A549 (cell line): Measurements from ENCODE around the gene KRT73. TPM values are rescaled to one million over a fixed set of nuclear protein-coding genes. Genes with fewer than 3 reads are reported as not detected.

Source experiments
- ATAC-seq, 2 experiments: fragments of 200-7000 bp in 1 of 2; fragments of >200 bp in 1 of 2; cut with Nextera tagmentation in 1 of 2; cut with Tn5 transposase in 1 of 2; 3 replicates each; pipeline versions ENCODE4 v1.8.0 to v1.9.1; 2018 to 2020; ENCODE audit warnings: mild to moderate bottlenecking in 1 of 2, moderate library complexity in 1 of 2
- CTCF ChIA-PET: fragments of 300-600 bp; sonication (Branson Sonifier 250); formaldehyde crosslinking; extraction: SDS; loops from one replicate; lab custom pipeline; 2021; ENCODE audit warnings: antibody characterized with exemption, inconsistent platforms; lab: Yijun Ruan, JAX
- POLR2A ChIA-PET: fragments of 350-600 bp; formaldehyde crosslinking; extraction: SDS; loops from one replicate; lab custom pipeline; 2021; ENCODE audit warnings: antibody characterized with exemption, inconsistent platforms; lab: Yijun Ruan, JAX
- DNase-seq, 2 experiments: peaks; one replicate each; pipeline versions ENCODE4 v3.0.0 to v3.0.0-alpha.2; 2011 to 2016; ENCODE audit warnings: low read depth in 1 of 2, low spot score in 1 of 2
- FAIRE-seq: peaks from 2 replicates; lab custom pipeline; 2011; peaks lifted over from hg19 to GRCh38; lab: Jason Lieb, UNC
- H3K27ac ChIP-seq, 2 experiments: fragments of >200 bp; sonication (Bioruptor Twin); formaldehyde crosslinking; 3 replicates each; pipeline ENCODE4 v1.5.1; 2016 to 2017
- H3K4me1 ChIP-seq: fragments of >200 bp; sonication (Bioruptor Twin); formaldehyde crosslinking; 3 replicates; pipeline ENCODE4 v1.6.1; 2016
- H3K4me2 ChIP-seq: fragments of >200 bp; sonication (Bioruptor Twin); formaldehyde crosslinking; 3 replicates; pipeline ENCODE4 v1.6.1; 2016
- H3K4me3 ChIP-seq: fragments of >200 bp; sonication (Bioruptor Twin); formaldehyde crosslinking; 3 replicates; pipeline ENCODE4 v1.5.1; 2016
- H3K9me3 ChIP-seq: fragments of >200 bp; sonication (Bioruptor Twin); formaldehyde crosslinking; 3 replicates; pipeline ENCODE4 v1.6.1; 2016
- BHLHE40 ChIP-seq: IDR thresholded peaks from 2 replicates; pipeline ENCODE4 v1.6.1; 2012; ENCODE audit warnings: low read depth, low read length, inconsistent platforms
- CBX2 ChIP-seq: fragments of 200-600 bp; sonication (generic); IDR thresholded peaks from 2 replicates; pipeline ENCODE4 v1.6.1; 2016; ENCODE audit warnings: low read depth, mild to moderate bottlenecking, borderline replicate concordance
- CBX8 ChIP-seq: fragments of 200-600 bp; sonication (generic); IDR thresholded peaks from 2 replicates; pipeline ENCODE4 v1.6.1; 2016
- CEBPB ChIP-seq, 2 experiments: fragments of >200 bp in 1 of 2; sonication (Bioruptor Twin) in 1 of 2; formaldehyde crosslinking in 1 of 2; IDR thresholded peaks; 2 replicates each; pipeline ENCODE4 v1.6.1; 2012 to 2016
- ESRRA ChIP-seq: fragments of 150-350 bp; IDR thresholded peaks from 2 replicates; pipeline ENCODE4 v1.6.1; 2014; ENCODE audit warnings: mild to moderate bottlenecking, low read length, borderline replicate concordance
- FOSB ChIP-seq: fragments of 250-450 bp; sonication (Bioruptor Pico); IDR thresholded peaks from 2 replicates; pipeline ENCODE4 v1.5.0; 2020; ENCODE audit warnings: mild to moderate bottlenecking, moderate library complexity
- FOXS1 ChIP-seq: fragments of 250-450 bp; sonication (Bioruptor Pico); IDR thresholded peaks from 2 replicates; pipeline ENCODE4 v1.5.0; 2020; ENCODE audit warnings: mild to moderate bottlenecking, moderate library complexity
- HDAC2 ChIP-seq: fragments of 200-600 bp; sonication (generic); IDR thresholded peaks from 2 replicates; pipeline ENCODE4 v1.6.1; 2016
- HOXB13 ChIP-seq: fragments of 250-450 bp; sonication (Bioruptor Pico); IDR thresholded peaks from 2 replicates; pipeline ENCODE4 v1.5.0; 2020; ENCODE audit warnings: low read depth, mild to moderate bottlenecking, moderate library complexity
- JUN ChIP-seq, 2 experiments: fragments of >200 bp; sonication (Bioruptor Twin); formaldehyde crosslinking; IDR thresholded peaks; 2 replicates in 1 of 2; 3 replicates in 1 of 2; pipeline ENCODE4 v1.6.1; 2016 to 2017
- JUNB ChIP-seq: fragments of >200 bp; sonication (Bioruptor Twin); formaldehyde crosslinking; IDR thresholded peaks from 2 replicates; pipeline ENCODE4 v1.6.1; 2016
- KDM1A ChIP-seq: fragments of 200-600 bp; sonication (generic); IDR thresholded peaks from 2 replicates; pipeline ENCODE4 v1.6.1; 2016; ENCODE audit warnings: low read depth, mild to moderate bottlenecking
- MAFK ChIP-seq: fragments of 450-650 bp; IDR thresholded peaks from 2 replicates; pipeline ENCODE4 v1.6.1; 2014; ENCODE audit not compliant: partially characterized antibody
- MAZ ChIP-seq: fragments of 150-350 bp; IDR thresholded peaks from 2 replicates; pipeline ENCODE4 v1.6.1; 2014; ENCODE audit warnings: antibody characterized with exemption, low read depth, low read length, borderline replicate concordance
- NFE2L2 ChIP-seq: fragments of 150-350 bp; conservative IDR thresholded peaks from 2 replicates; pipeline ENCODE4 v1.6.1; 2014; ENCODE audit warnings: low read length
- NPAS2 ChIP-seq: fragments of 250-450 bp; sonication (Bioruptor Pico); IDR thresholded peaks from 2 replicates; pipeline ENCODE4 v1.8.0; 2022; ENCODE audit warnings: mild to moderate bottlenecking, moderate library complexity, borderline replicate concordance
- POLR2AphosphoS2 ChIP-seq: conservative IDR thresholded peaks from 2 replicates; pipeline ENCODE4 v1.6.1; 2012; ENCODE audit warnings: low read length, improper control_type of control experiment, inconsistent platforms
- RCOR1 ChIP-seq: fragments of 150-350 bp; IDR thresholded peaks from 2 replicates; pipeline ENCODE4 v1.6.1; 2014; ENCODE audit warnings: antibody characterized with exemption, low read length, low read depth
- RNF2 ChIP-seq: fragments of 200-600 bp; sonication (generic); IDR thresholded peaks from 2 replicates; pipeline ENCODE4 v1.6.1; 2016; ENCODE audit warnings: low read depth, mild to moderate bottlenecking, antibody characterized with exemption, moderate library complexity, borderline replicate concordance
- SREBF2 ChIP-seq: fragments of 450-650 bp; IDR thresholded peaks from 2 replicates; pipeline ENCODE4 v1.6.1; 2014; ENCODE audit warnings: mild to moderate bottlenecking, moderate library complexity
- TP53 ChIP-seq: fragments of 250-450 bp; sonication (Bioruptor Pico); IDR thresholded peaks from 2 replicates; pipeline ENCODE4 v1.5.0; 2021; ENCODE audit warnings: mild to moderate bottlenecking, moderate library complexity
- ZFP36 ChIP-seq: fragments of 450-650 bp; IDR thresholded peaks from 2 replicates; pipeline ENCODE4 v1.6.1; 2014; ENCODE audit warnings: borderline replicate concordance; ENCODE audit not compliant: partially characterized antibody
- ZNF302 ChIP-seq: fragments of 250-450 bp; sonication (Bioruptor Pico); IDR thresholded peaks from 2 replicates; pipeline ENCODE4 v1.9.0; 2021; ENCODE audit warnings: inconsistent platforms, mild to moderate bottlenecking, moderate library complexity
- ZSCAN20 ChIP-seq: fragments of 250-450 bp; sonication (Bioruptor Pico); IDR thresholded peaks from 2 replicates; pipeline ENCODE4 v1.8.0; 2022; ENCODE audit warnings: mild to moderate bottlenecking, moderate library complexity
- WGBS: methylation state at CpG from one replicate; pipeline ENCODE4 v1.1.6; 2017; ENCODE audit errors: missing lambda C conversion rate; 5-methylcytosine and 5-hydroxymethylcytosine counted together
- polyA plus RNA-seq, 4 experiments: library from polyadenylated mRNA; depleted of rRNA in 3 of 4; stranded (reverse); fragments of >200 nt; fragmentation: RNase III in 1 of 4; extraction: RNeasy Plus Mini Kit Qiagen cat#74134 plus additional on column Dnase treatment in 1 of 4; gene quantifications; 2 replicates in 3 of 4; 3 replicates in 1 of 4; pipeline ENCODE4 v1.2.3, GENCODE V29; 2011 to 2017
- TF ChIP-seq, protein P1 (sequence below): fragments of >200 bp; sonication (Bioruptor Twin); formaldehyde crosslinking; IDR thresholded peaks from 3 replicates; pipeline ENCODE4 v1.6.1; 2016
- TF ChIP-seq, protein P2 (sequence below): IDR thresholded peaks from 2 replicates; pipeline ENCODE4 v1.6.1; 2012
- TF ChIP-seq, protein P3 (sequence below): fragments of 200-600 bp; sonication (generic); IDR thresholded peaks from 2 replicates; pipeline ENCODE4 v1.6.1; 2016; ENCODE audit warnings: antibody characterized with exemption, mild to moderate bottlenecking, moderate library complexity
- TF ChIP-seq, protein P4 (sequence below): fragments of 250-450 bp; sonication (Bioruptor Pico); IDR thresholded peaks from 2 replicates; pipeline ENCODE4 v1.5.0; 2020; ENCODE audit warnings: low read depth, mild to moderate bottlenecking, moderate library complexity

Gene KRT73
- polyA plus RNA-seq, 2 of the 4 experiments (the other 2 are of a cell fraction) = not detected

DNA sequence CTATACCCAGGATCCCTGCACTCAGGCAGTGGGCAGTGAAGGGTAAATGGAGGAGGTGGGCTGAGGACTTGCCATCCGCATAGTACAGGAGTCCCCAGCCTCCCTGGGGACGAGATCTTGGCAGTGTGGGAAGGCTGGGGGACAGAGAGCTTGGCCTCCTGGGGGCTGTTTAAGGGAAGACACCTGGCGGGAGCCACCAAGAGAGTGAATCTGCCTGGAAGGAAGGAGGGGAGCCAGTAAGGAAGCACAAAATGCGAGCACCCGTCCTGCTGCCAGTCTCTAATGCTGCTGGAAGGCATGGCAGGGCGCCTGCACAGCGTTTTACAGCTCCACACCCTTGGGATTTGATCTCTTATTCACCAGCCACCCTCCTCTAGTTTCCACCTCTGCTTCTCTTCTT lies 41.0 kb upstream of the KRT73 start (continued):
- TF ChIP-seq TP53 (no peak), ZFP36 (no peak), KDM1A (no peak), CEBPB (IDR thresholded peaks at IDR 0.05) (no peak), HDAC2 (no peak), CBX2 (no peak), NFE2L2 (no peak)

DNA sequence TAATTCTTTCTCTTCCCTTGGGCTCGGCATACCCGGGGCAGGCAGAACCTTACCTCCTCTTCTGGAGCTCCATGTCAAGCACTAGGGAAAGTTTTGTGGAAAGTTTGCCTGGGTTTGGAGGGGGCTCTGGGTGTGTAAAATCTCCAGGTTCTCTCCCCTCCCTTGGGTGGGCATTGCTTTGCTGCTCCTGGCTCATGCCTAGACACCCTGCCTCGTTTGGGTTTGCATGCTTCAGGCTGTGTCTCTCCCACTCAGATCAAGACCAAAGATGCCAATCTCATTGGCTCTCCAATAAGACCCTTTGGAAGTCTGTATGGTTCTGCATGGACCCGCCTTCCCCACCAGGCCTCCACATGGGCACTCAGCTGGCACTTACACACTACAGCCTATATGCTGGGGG lies 39.8 kb upstream of the KRT73 start:
- 68% methylated on average over 4 of the region's 4 CpGs for WGBS
- TF ChIP-seq JUNB (no peak), ESRRA (no peak)
- POLR2A ChIA-PET = no interaction called here

DNA sequence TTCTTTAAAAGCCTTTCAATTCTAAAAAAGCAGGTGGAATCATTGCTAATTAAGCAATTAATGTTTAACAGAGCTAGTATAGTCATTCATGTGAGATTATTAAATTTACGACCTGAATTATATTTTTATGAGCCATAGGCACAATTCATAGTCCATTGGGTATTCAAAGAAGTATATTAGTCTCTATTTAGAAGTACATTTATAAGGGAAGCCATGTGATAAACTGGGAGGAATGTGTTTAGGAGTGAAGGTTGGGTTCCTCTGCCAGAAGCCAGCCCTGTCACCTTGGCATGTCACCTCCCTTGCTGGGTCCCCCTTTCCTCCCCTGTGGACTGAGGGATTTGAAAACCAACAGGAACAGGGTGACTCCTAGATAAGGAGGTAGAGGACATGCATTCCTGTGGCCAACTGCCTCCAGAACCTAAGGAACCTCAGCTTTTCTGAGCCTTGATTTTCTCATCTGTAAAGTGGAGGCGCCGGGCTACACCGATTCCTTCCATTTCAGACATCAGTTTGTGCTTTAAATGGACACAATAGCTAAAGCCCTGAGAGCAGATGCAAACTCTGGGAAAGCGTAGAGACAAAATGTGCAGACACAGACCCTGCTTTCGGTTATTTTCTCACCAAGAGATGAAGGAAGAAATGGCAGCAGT lies 39.0 kb upstream of the KRT73 start:
- DNase-seq (no peak), FAIRE-seq (no peak), ATAC-seq (no peak)
- TF ChIP-seq MAFK (no peak), ZNF302 (CRISPR knock-in tag) (no peak), CBX8 (no peak), FOXS1 (CRISPR knock-in tag) (no peak), RNF2 (no peak), ZSCAN20 (CRISPR knock-in tag) (no peak), MAZ (no peak), JUN (IDR thresholded peaks at IDR 0.05) (no peak), HOXB13 (CRISPR knock-in tag) (no peak), POLR2AphosphoS2 (no peak), FOSB (no peak)
- TF ChIP-seq, protein P1, sequence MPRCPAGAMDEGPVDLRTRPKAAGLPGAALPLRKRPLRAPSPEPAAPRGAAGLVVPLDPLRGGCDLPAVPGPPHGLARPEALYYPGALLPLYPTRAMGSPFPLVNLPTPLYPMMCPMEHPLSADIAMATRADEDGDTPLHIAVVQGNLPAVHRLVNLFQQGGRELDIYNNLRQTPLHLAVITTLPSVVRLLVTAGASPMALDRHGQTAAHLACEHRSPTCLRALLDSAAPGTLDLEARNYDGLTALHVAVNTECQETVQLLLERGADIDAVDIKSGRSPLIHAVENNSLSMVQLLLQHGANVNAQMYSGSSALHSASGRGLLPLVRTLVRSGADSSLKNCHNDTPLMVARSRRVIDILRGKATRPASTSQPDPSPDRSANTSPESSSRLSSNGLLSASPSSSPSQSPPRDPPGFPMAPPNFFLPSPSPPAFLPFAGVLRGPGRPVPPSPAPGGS = no peak
- TF ChIP-seq, protein P2, sequence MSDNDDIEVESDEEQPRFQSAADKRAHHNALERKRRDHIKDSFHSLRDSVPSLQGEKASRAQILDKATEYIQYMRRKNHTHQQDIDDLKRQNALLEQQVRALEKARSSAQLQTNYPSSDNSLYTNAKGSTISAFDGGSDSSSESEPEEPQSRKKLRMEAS = no peak
- ChIA-PET POLR2A (no interaction called here), CTCF (interaction anchor here (1.5 kb wide), 1 partner anchor 11 kb away, joined by 3 read pairs; no protein-coding TSS in a partner anchor)
- Histone ChIP-seq H3K27ac (no peak overlapping the region), H3K4me3 (no peak overlapping the region), H3K4me1 (no peaks in the 10 kb centered on the region), H3K4me2 (no peak overlapping the region), H3K9me3 (no peaks in the 10 kb centered on the region)
- WGBS = 76% methylated on average over 6 of the region's 6 CpGs

More for the DNA sequence above, 39.8 kb upstream of the KRT73 start:
- CTCF ChIA-PET = interaction anchor here (1.0 to 1.5 kb wide), 2 partner anchors 12 to 38 kb away, joined by 3 read pairs; no protein-coding TSS in a partner anchor
- Histone ChIP-seq H3K9me3 (no peaks in the 10 kb centered on the region), H3K27ac (no peak overlapping the region), H3K4me2 (no peak overlapping the region), H3K4me1 (no peaks in the 10 kb centered on the region), H3K4me3 (no peak overlapping the region)
- FAIRE-seq = no peak
- ATAC-seq = no peak
- DNase-seq = no peak

DNA sequence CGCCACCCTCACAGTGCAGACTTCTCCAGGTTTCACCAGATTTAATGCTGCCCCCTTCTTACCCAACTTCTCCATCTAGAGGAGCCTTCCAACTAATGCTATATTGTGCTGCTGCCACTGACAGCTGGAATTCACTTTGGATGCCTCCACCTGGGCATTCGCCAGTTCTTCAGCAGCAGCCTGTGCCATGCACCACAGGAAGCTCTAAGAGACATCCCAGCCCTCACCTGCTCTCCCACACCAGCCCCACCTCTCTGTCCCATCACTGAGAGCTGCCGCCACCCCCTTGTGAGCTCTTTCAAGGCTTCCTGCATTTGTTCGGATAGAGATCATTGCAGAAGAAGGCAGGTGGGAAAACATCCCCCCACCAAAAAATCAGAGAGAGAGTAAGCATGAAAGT lies 38.3 kb upstream of the KRT73 start:
- POLR2A ChIA-PET = no interaction called here
- FAIRE-seq (no peak), DNase-seq (no peak), ATAC-seq (no peak; a peak in 2 of 6 replicates)
- Histone ChIP-seq H3K4me1 (no peaks in the 10 kb centered on the region), H3K27ac (no peak overlapping the region), H3K9me3 (no peaks in the 10 kb centered on the region), H3K4me2 (no peak overlapping the region), H3K4me3 (no peak overlapping the region)
- WGBS = 80% methylated on average over 4 of the region's 4 CpGs
- CTCF ChIA-PET = interaction anchor here (1.1 to 1.5 kb wide), 3 partner anchors 9 to 277 kb away, joined by 3 to 5 read pairs (median 4); no protein-coding TSS in a partner anchor
- TF ChIP-seq, protein P3, sequence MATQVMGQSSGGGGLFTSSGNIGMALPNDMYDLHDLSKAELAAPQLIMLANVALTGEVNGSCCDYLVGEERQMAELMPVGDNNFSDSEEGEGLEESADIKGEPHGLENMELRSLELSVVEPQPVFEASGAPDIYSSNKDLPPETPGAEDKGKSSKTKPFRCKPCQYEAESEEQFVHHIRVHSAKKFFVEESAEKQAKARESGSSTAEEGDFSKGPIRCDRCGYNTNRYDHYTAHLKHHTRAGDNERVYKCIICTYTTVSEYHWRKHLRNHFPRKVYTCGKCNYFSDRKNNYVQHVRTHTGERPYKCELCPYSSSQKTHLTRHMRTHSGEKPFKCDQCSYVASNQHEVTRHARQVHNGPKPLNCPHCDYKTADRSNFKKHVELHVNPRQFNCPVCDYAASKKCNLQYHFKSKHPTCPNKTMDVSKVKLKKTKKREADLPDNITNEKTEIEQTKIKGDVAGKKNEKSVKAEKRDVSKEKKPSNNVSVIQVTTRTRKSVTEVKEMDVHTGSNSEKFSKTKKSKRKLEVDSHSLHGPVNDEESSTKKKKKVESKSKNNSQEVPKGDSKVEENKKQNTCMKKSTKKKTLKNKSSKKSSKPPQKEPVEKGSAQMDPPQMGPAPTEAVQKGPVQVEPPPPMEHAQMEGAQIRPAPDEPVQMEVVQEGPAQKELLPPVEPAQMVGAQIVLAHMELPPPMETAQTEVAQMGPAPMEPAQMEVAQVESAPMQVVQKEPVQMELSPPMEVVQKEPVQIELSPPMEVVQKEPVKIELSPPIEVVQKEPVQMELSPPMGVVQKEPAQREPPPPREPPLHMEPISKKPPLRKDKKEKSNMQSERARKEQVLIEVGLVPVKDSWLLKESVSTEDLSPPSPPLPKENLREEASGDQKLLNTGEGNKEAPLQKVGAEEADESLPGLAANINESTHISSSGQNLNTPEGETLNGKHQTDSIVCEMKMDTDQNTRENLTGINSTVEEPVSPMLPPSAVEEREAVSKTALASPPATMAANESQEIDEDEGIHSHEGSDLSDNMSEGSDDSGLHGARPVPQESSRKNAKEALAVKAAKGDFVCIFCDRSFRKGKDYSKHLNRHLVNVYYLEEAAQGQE = no peak
- no peak for TF ChIP-seq BHLHE40
- no peak for TF ChIP-seq NPAS2
- no peak for TF ChIP-seq ZFP36
- no peak for TF ChIP-seq RCOR1
- no peak for TF ChIP-seq FOXS1 (CRISPR knock-in tag)
- TF ChIP-seq, protein P4, sequence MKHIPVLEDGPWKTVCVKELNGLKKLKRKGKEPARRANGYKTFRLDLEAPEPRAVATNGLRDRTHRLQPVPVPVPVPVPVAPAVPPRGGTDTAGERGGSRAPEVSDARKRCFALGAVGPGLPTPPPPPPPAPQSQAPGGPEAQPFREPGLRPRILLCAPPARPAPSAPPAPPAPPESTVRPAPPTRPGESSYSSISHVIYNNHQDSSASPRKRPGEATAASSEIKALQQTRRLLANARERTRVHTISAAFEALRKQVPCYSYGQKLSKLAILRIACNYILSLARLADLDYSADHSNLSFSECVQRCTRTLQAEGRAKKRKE = no peak
- no peak for TF ChIP-seq CBX2
- TF ChIP-seq FOSB = no peak
- no peak for TF ChIP-seq MAFK
- TF ChIP-seq SREBF2 = no peak
- TF ChIP-seq TP53 = no peak
- no peak for TF ChIP-seq ZNF302 (CRISPR knock-in tag)
